ENCODE data around the gene YPEL1. TPM values are rescaled to one million over a fixed set of nuclear protein-coding genes. Genes with fewer than 3 reads are reported as not detected.

YPEL1 gene
- 10 to 100 TPM in 1 of 9 donors, 1 to 10 TPM in 8; 1.1 to 19.4 (median 3.0) TPM for total RNA-seq
- polyA plus RNA-seq: 1 to 10 TPM in 2 of 3 donors, under 1 TPM in 1; 0.84 to 4.4 (median 1.8) TPM
- long read RNA-seq, donor 1: 0 reads
- long read RNA-seq, donor 2: 0 reads
- long read RNA-seq, donor 3: 0 reads
- long read RNA-seq, donor 4, partial matches to known transcripts: 0 of 2 reads
- long read RNA-seq, donor 4, other reads (novel, unspliced or antisense): 2 of 2 reads
- long read RNA-seq, donor 5, full-length matches to known transcripts: 2 of 7 reads
- long read RNA-seq, donor 5, partial matches to known transcripts: 0 of 7 reads
- long read RNA-seq, donor 5, other reads (novel, unspliced or antisense): 5 of 7 reads
- long read RNA-seq, donor 6, partial matches to known transcripts: 0 of 3 reads
- long read RNA-seq, donor 6, other reads (novel, unspliced or antisense): 3 of 3 reads
- long read RNA-seq, donor 7: 0 reads
- long read RNA-seq, donor 8: 0 reads
- long read RNA-seq, donor 9: 0 reads
- long read RNA-seq, donor 10: 0 reads

- H3K9me3 ChIP-seq (replicated peaks in 1 of 3): no peaks in the 10 kb centered on the region
- H3K4me1 ChIP-seq (replicated peaks in 1 of 2): peaks cover 5 to 8% of the 10 kb centered on the region in 2 donors
- no peaks in the 10 kb centered on the region for H3K27me3 ChIP-seq
- TF ChIP-seq, protein P1, sequence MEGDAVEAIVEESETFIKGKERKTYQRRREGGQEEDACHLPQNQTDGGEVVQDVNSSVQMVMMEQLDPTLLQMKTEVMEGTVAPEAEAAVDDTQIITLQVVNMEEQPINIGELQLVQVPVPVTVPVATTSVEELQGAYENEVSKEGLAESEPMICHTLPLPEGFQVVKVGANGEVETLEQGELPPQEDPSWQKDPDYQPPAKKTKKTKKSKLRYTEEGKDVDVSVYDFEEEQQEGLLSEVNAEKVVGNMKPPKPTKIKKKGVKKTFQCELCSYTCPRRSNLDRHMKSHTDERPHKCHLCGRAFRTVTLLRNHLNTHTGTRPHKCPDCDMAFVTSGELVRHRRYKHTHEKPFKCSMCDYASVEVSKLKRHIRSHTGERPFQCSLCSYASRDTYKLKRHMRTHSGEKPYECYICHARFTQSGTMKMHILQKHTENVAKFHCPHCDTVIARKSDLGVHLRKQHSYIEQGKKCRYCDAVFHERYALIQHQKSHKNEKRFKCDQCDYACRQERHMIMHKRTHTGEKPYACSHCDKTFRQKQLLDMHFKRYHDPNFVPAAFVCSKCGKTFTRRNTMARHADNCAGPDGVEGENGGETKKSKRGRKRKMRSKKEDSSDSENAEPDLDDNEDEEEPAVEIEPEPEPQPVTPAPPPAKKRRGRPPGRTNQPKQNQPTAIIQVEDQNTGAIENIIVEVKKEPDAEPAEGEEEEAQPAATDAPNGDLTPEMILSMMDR (IDR thresholded peaks at IDR 0.05): peak in 1 of 6 experiments; percentile 26
- TF ChIP-seq POLR2A (IDR thresholded peaks at IDR 0.05): peak; percentile 84 to 98
- peak; percentile 95 to 99 (median 97) for DNase-seq
- intact Hi-C loops (cut with DNase I): no loop called here
- peak within 1 kb of the TSS in 3 of 4 donors; percentile 18 to 91 (median 45) for H3K4me3 ChIP-seq
- H3K27ac ChIP-seq: peak within 1 kb of the TSS in 4 of 5 donors; percentile 27 to 90 (median 66)
- no peaks in the 10 kb centered on the region for H3K36me3 ChIP-seq (replicated peaks in 1 of 2)
- WGBS, 4 donors: 0 to 2% (median 1%) methylated on average over 20 to 102 of the region's 102 CpGs
Measured at GRCh38 chr22:21735200-21736083, at the start of gene YPEL1. YPEL1 (minus strand) TSS chr22:21735794; CDS start chr22:21710744, 25,050 bp downstream.

DNA sequence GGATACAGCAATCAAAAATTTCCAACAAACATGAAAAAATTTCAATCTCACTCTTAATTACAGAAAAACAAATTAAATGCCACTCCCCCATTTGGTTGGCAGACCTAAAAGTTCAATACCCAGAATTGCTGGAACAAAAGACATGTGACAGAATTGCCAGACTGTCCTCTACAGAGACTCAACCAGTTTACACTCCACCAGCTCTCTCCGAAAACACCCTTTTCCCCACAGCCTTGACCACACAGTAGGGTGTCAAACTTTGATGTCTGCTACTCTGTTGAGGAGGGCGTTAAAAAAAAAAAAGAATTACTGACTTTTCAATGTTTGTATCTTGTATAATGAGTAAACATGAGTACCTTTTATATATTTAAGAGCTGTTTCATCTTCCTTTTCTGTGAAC is 44.7 kb upstream of the YPEL1 start:
- WGBS, 4 donors: 91 to 97% (median 95%) methylated on average over 2 of the region's 2 CpGs
- intact Hi-C loops (cut with DNase I): no loop called here

GRCh38 chr22:21779444-21779843 is 43.9 kb upstream of the YPEL1 start:
- no peaks in the 10 kb centered on the region for H3K27me3 ChIP-seq
- WGBS, 4 donors: 91 to 100% (median 97%) methylated on average over 2 of the region's 2 CpGs
- no peak overlapping the region for H3K27ac ChIP-seq
- H3K36me3 ChIP-seq (replicated peaks in 1 of 2): peaks cover 0 to 16% of the 10 kb centered on the region in 2 donors
- intact Hi-C loops (cut with DNase I): loop anchor here in 1 of 2 donors (10.0 kb wide), 1 partner anchor 155 kb away; no protein-coding TSS in a partner anchor
- TF ChIP-seq, protein P1 (IDR thresholded peaks at IDR 0.05): no peak
- TF ChIP-seq POLR2A (IDR thresholded peaks at IDR 0.05): no peak
- no peak for DNase-seq
- H3K4me1 ChIP-seq (replicated peaks in 1 of 2): peaks cover 0 to 9% of the 10 kb centered on the region in 2 donors
- no peak overlapping the region for H3K4me3 ChIP-seq
- no peaks in the 10 kb centered on the region for H3K9me3 ChIP-seq (replicated peaks in 1 of 3)

More for the DNA sequence above, 44.7 kb upstream of the YPEL1 start:
- no peak overlapping the region for H3K4me3 ChIP-seq
- peaks cover 0 to 16% of the 10 kb centered on the region in 2 donors for H3K36me3 ChIP-seq (replicated peaks in 1 of 2)
- peaks cover 0 to 2% of the 10 kb centered on the region in 2 donors for H3K4me1 ChIP-seq (replicated peaks in 1 of 2)
- H3K9me3 ChIP-seq (replicated peaks in 1 of 3): no peaks in the 10 kb centered on the region
- no peak for TF ChIP-seq POLR2A (IDR thresholded peaks at IDR 0.05)
- TF ChIP-seq, protein P1 (IDR thresholded peaks at IDR 0.05): no peak
- H3K27ac ChIP-seq: no peak overlapping the region
- no peaks in the 10 kb centered on the region for H3K27me3 ChIP-seq
- DNase-seq: no peak
